GM21447 (cell line): ENCODE measurements around the gene AP4B1.

Source experiments
- ATAC-seq: cut with Tn5 transposase; IDR thresholded peaks from one replicate; pipeline ENCODE4 v1.9.1; 2021; ENCODE audit not compliant: unreplicated experiment

Gene AP4B1

DNA sequence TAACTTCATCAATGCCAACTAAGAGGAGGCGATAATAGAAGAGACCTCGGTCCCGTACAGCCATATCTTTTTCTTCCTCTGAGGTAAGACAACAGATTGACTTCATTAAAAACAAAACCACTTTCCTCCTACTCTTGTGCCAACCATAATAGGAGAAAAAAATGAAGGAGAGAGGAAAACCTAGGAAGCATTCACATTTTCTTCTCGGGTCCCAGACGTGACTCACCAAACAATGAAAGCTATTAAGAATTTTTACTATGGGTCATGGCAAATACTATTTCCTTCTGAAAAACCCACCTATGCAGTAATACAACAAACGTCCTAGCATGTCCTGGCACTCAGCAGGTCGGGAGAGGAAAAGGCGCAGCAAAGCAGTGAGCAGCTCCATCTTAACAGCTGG is 8.6 kb downstream of the AP4B1 start:
- ATAC-seq, result no peak

DNA sequence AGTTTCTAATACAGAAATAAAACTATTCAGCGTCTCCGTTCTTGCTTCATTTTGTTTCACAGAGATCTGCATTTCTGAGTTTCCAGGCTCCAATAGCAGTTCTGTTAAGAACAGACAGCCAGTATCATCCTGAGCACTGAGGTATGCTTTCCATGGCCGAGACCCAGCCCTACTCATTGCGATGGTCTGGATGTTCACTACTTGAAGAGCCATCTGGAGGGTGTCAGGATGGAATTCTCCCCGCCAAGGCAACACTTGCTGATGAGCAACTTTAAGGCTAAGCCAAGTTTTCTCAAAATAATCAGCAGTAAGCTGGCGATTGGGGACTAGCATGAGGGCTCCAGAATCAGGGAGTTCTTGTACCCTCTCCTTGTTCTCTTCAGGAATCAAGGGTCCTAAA is 9.5 kb downstream of the AP4B1 start:
- no peak for ATAC-seq

DNA sequence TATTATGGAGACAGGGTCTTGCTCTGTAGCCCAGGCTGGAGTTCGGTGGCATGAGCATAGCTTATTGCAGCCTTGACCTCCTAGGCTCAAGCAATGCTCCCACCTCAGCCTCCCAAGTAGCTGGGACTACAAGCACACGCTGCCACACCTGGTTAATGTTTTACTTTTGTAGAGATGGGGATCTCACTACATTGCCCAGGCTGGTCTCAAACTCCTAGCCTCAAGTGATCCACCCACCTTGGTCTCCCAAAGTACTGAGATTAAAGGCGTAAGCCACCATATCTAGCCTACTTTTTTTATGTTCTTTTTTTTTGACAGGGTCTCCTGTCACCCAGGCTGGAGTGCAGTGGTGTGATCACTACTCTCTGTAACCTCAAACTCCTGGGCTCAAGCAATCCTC is 11.3 kb downstream of the AP4B1 start:
- no peak for ATAC-seq

DNA sequence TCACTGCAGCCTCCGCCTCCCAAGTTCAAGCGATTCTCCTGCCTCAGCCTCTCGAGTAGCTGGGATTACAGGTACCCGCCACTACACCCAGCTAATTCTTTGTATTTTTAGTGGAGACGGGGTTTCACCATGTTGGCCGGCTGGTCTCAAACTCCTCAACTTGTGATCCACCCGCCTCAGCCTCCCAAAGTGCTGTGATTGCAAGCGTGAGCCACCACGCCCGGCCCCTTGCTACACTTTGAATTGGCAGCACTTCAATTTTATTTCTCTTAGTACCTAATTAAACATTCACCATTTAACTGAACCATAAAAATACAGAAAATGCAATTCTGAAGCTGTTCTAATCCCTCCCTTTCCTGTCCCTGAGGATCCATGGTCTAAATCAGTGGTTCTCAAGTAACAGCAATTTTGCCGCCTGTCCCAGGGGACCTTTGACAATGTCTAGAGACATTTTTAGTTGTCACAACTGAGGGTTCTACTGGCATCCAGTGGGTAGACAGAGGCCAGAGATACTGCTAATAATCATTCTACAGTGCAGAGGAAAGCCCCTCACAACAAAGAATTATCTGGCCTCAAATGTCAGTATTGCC is 12.9 kb downstream of the AP4B1 start:
- ATAC-seq, result no peak

DNA sequence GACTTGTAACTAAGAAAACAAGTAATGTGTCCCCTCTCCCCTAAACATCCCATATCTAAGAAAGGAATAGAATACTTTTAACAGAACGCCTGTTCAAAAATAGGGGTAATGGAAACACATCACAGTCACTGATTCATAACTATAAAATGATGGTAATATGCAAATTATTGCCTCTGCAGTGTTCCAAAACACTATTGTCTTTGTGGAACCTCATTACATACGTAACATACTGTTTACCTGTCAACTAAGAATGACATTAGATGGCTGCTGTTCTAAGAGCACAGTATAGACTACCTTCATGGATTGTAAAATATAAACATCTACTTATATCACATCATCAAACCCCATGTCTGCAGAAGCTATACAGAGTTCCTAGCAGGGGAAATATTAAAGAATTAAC is 13.8 kb downstream of the AP4B1 start:
- ATAC-seq, result no peak

DNA sequence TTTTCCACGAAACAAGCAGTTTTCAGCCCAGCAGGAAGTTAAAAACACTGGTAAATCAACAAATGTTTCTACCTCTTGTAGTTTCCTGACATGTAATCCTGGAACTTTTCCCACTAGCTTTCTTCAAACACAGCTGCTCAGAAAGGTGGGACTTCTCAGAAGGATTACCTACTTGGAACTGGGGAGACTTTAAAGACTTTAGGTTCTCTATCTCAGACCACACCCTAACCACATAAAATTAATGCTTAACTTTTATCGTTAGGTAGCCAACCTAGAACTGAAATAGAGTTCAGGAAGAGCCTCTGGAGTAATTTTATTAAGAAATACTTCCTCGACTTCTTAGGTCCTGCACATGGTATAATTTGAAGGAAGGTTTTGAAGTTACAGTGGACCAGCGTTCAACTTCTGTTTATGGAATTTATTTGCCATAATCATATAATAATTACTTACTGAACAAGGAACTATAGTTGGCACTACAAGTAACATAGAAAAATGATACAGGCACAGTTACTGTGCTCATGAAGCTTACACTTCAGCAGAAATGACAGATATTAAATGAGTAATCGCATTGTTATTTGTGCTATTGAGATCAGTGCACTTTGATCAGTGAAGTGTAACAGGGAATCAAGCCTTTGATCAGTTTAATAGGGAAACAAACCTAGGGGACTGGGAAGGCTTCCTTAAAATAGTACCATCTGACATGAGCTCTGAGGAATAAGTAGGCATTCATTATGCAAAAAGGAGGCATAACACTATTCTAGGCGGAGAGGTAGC is 17.0 kb downstream of the AP4B1 start, which contains the start of gene BCL2L15:
BCL2L15 (minus strand) TSS at position 180 of the 774 bp plus-strand sequence. CDS start 206 bp downstream, outside the sequence.
- no peak for ATAC-seq

DNA sequence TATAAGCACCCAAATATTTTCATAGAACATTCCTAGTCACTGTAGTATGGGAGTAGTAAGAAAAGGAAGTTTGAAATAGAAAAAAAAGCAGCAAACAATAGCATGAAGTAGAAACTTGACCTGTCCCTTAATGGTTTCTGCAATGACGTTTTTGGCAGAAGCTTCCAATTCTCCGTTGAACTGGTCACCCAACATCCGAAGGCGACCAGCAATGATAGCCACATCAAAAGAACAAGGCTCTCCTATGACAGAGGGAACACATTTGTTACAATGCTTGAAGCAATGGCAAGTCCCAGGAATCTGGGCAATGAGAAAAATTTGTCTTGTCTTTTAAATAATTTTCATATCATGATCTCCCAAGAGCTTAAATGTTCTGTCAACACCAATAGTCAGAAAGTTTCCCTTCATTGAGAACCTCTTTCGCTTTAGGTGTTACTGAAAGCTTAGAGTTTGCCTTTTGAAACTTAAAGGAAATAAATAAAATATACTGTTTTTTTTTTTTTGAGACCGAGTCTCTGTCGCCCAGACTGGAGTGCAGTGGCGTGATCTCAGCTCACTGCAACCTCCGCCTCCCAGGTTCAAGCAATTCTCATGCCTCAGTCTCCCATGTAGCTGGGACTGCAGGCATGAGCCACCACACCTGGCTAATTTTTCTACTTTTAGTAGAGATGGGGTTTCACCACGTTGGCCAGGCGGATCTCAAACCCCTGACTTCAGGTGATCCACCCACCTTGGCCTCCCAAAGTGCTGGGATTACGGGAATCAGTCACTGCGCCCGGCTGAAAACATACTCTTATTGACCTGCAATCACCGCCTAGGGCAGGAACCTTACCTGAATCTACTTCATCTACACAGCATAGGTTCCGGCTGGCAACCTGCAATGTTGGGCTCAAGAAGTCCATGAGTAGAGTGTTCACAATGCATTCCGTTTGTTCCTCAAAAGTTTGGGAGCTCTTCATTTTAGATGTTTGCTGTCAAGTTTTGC is 17.9 kb downstream of the AP4B1 start:
- no peak for ATAC-seq

DNA sequence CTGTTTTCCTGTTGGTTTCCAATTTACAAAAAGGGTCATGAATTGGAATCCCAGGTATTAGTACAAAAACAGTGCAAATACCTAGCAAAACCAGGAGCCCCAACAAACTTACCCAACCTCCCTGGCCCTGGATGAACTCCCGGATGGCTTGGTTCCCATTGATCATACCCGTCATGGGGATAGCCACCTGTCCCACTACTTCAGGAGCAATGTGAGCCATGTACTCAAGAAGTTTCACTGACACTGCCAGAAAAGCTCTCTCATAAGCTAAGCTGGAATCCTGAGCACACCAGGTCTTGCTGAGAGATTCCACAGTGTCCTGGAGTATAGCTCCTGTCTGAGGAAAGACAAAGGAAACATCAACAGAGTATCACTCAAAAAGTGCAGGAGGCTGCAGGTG is 22.9 kb downstream of the AP4B1 start:
- no peak for ATAC-seq

DNA sequence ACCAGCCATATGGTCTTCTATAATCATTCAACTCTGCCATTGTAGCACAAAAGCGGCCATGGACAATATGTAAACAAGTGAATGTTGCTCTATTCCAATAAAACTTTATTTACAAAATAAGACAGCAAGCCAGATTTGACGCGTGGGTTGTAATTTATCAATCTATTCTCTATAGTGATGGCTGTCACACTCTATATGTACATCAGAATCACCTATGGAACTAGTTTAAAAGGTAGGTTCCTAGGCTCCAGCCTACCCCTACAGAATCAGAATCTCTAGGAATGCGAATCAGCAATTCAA is 24.9 kb downstream of the AP4B1 start:
- ATAC-seq, result no peak

DNA sequence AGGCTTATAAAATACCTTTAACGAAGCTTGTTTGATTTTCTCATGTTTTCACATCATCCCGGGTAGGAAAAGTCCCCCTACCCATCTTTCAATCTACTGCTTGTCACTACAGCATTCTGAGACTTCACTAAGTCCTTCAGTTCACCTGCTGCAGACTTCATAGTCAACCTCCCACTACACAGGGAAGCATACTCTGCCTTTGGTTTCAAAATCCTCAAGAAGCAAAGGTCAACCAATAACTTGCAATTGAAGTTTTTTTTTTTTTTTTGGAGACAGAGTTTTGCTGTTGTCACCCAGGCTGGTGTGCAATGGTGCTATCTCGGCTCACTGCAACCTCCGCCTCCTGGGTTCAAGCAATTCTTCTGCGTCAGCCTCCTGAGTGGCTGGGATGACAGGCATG is 28.4 kb downstream of the AP4B1 start:
- no peak for ATAC-seq

DNA sequence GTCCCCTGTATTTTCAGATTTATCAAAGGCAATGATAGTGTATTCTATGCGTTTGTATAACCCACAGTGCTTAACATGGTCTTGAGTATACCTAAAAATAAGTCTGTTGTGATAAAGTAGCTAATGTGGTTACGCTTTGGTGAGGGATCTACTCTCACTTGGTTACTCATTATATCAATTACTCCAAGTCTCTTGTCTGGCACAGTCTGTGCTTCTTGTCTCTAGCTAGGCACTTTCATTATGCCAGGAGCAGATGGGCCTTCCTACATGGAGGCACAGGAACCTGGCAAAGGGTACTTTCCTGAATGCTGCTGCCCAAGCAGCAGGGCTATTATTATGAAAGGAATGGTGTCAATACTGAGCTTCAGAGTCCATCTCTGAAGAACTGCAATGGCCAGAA is 28.9 kb downstream of the AP4B1 start:
- peak; percentile 35 for ATAC-seq

DNA sequence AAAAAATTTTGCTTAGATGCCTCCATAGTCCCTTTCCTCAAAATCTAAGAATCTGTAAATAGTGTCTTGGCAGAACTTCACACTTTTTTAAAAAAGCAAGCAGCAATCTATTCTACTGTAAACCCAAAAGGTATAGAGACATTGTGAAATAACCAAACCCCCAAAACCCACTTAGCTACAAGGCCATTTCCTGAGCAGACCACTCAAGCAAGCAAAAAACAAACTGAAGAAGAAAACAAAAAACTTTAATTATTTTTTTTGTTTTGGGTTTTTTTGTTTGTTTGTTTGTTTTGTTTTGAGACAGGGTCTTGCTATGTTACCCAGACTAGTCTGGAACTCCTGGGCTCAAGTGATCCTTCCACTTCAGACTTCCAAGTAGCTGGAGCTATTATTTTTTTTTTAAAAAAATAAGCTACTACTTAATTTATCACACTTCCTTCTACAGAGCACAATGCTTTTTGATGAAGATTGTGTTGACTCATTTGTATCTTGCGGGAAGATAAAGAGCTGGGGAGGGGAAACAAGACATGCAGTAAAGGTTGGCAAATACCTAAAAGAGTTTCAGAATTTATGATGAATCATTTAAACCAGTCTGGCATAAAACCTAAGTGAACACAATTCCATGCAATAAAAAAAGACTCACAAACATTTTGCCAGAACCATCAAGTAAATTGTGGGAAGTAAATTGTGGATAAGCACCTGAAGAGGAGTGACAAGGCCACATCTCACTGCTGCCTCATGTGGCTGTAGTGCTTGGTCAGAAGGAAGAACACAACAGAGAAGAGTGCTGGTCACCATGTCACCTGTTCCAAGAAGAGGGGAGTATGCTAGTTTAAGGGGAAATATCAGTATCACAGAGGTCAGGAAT is 30.4 kb downstream of the AP4B1 start:
- peak; percentile 23 for ATAC-seq

DNA sequence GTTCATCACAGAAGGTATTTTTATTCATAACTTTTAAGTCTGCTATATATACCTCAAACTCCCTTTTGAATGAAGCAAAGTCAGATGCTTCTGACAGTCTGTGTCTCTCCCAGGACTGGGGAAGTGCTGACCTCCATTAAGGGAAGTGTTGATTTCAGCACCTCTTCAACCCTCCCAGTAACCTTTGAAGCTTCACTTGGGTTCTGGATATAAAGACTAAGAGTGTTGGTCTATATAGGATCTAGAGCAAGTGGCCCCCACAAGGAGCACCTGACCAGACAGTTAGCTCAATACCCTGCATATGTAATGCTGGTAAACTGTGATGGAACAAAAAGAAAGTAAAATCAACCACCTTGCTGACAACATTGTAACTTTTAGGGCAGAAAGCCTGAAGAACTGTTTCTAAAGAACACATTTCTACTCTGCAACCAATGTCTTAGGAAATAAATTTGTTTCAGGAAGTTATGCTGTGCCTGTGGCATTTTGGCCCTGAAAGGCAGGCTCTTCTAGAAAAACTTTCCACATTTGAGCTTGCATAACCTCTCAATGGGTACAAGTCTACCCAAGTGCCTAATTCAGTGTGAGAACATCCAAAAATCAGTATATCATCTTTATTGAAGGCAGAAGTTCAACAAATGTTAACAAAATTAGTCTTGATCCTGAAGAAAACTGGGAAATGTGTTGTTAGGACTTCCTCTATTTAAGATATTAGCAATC is 32.2 kb downstream of the AP4B1 start:
- peak; percentile 14 for ATAC-seq

DNA sequence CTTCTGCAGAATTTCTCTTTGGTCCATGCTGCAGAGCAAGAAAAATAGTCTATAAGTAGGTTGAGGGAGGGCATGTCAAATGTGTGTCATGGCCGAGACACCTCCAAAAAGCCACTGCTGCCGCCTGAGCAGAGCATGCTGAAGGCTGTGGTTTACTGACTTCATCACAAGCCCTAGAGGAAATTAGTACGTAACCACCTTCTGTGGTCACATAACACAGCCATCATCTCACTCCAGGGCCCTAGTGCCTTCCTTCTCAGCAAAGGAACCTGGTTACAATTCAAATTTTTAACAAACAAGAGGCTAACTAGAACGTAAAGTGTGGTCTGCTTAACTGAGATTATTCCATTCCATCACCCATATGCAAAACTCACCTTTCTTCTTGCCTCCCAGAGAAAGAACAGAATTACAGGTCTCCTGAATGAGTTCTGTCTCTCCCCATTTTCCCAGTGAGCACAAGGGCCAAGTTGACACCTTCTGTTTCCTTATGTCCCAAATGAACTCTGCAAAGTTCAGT is 32.9 kb downstream of the AP4B1 start, which contains the start of gene PTPN22:
PTPN22 (minus strand) TSS at position 116 of the 517 bp plus-strand sequence.
- ATAC-seq, result peak; percentile 87

DNA sequence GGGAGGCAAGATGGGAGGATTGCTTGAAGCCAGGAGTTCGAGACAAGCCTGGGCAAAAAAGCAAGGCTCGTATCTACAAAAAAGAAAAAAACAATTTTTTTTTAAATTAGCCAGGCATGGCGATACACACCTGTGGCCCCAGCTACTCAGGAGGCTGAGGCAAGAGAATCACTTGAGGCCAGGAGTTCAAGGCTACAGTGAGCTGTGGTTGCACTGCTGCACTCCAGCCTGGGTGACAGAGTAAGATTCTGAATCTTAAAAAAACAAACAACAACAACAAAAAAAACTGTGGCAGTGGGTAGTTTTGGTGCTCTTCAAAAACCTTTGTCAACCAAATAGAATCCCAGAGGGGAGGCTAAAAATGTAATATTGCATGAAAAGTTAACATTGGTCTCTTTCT is 33.8 kb downstream of the AP4B1 start:
- ATAC-seq, result no peak

DNA sequence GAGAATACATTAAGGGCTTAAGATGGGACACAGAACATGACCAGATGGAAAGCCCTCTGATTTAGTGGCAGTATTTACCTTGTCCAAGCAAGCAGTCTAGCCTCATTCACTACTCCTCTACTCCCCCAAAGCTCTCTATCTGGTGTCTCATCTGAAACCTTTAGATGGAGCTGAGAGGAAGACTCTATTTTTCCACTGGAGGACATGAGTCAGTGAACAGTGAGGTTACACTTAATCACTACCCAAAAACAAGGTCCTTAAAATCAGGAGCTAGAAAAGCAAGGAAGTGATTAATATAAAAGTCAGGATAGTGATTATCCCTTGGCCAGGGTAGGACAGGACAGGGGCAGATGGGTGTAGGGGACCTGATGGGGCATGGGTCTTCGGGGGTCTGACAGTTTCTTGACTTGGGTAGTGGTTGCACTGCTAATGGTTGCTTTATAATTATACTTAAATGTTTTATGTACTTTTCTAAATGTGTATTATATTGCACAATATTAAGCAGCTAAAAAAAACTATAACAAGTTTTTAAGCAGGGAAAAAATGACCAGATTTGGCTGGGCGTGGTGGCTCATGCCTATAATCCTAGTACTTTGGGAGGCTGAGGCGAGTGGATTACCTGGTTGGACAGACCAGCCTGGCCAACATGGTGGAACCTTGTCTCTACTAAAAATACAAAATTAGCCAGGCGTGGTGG is 36.1 kb downstream of the AP4B1 start:
- ATAC-seq, result no peak

DNA sequence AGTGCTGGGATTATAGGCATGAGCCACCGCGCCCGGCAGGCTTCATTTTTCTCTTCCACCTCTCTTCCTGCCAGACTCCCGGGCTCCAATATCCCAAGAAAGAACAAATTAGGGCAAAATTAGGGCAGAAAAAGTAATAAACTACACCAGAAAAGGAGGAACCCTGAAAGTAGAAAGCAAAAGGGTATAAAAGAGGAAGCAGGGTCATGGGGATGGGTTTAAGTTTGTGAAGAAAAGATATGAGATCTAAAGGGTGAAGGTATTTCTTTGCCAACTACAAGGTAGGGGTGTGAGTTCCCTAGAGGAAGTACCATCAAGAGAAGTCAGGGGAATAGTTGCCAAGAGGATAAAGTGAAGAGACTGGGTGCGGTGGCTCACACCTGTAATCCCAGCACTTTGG is 43.0 kb downstream of the AP4B1 start:
- ATAC-seq, result no peak

DNA sequence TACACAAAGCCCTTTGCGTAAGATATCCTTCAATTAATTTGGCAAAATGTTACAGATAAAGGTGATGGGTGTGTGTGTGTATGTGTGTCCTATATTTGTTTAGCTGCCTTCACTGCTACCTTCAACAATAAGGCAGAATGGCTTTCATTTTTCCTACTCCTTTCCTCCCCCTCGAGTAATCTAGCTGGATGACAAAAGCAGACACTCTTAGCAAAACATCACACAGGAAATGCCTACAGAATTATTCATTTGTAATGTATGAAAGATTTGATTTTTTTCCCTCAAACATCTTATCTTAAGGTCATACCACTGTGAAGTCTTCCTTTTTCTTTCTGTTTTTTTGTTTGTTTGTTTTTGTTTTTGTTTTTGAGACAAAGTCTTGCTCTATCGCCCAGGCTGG is 43.7 kb downstream of the AP4B1 start:
- no peak for ATAC-seq

DNA sequence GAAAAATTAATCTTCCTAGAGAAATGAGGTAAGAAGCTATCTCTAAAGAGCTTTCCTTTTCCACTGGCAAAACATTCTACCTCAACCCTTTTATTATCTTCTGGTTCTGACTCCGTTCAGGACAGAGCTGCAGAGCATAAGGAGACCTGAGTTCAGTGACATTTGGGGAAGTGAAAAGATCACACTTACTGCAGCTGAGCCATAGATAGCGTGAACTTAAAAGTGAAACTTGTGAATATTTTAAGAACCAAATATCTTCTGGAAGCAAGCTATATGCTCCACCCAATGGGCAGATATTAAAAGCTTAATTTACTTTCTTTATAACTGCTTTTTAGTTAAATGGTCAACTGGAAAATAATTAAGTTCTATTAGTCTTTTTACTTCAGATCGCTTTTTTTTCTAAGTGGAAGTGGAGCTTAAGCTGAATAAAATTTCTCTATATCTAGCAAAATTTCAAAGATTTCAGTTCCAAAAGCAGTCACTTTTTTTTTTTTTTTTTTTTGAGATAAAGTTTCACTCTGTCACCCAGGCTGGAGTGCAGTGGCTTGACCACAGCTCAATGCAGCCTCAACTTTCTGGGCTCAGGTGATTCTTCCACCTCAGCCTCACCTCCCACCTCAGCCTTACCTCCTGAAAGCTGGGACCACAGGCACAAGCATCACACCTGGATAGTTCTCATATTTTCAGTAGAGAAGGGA is 45.0 kb downstream of the AP4B1 start:
- peak; percentile 87 for ATAC-seq
